Peyer's patch (tissue), 4 donors: Measurements from ENCODE around the gene GABRD. TPM values are rescaled to one million over a fixed set of nuclear protein-coding genes. Genes with fewer than 3 reads are reported as not detected.

ENCODE experiments used
- DNase-seq, 3 donors: peaks; one replicate each; pipeline ENCODE4 v3.0.0-alpha.2; 2017 to 2019
- H3K27ac ChIP-seq, 4 donors: fragments of 200-600 bp; sonication (generic); one replicate each; pipeline ENCODE4 v1.5.1; 2016 to 2019
- H3K27me3 ChIP-seq, 2 donors: fragments of 200-600 bp; sonication (generic); one replicate each; pipeline ENCODE4 v1.5.1; 2019
- H3K36me3 ChIP-seq, 3 donors: fragments of 200-600 bp; sonication (generic); one replicate each; pipeline ENCODE4 v1.5.1; 2016 to 2019
- H3K4me1 ChIP-seq, 4 donors: fragments of 200-600 bp; sonication (generic); one replicate each; pipeline ENCODE4 v1.5.1; 2016 to 2019
- H3K4me3 ChIP-seq, 4 donors: fragments of 200-600 bp; sonication (generic); 1 replicate in 3 of 4; 2 replicates in 1 of 4; pipeline ENCODE4 v1.5.1; 2016 to 2019; ENCODE audit warnings: mild to moderate bottlenecking in 1 of 4
- H3K9me3 ChIP-seq, 4 donors: fragments of 200-600 bp; sonication (generic); one replicate each; pipeline ENCODE4 v1.5.1; 2016 to 2019; ENCODE audit warnings: mild to moderate bottlenecking in 1 of 4
- CTCF ChIP-seq, 6 experiments: fragments of 450-650 bp in 4 of 6; fragments of 200-600 bp in 2 of 6; sonication (generic) in 1 of 6; IDR thresholded peaks; one replicate each; pipeline ENCODE4 v1.5.1; 2017 to 2019; ENCODE audit warnings: antibody characterized with exemption in 6 of 6, mild to moderate bottlenecking in 3 of 6, moderate library complexity in 1 of 6
- POLR2A ChIP-seq, 2 donors: fragments of 450-650 bp; IDR thresholded peaks; one replicate each; pipeline ENCODE4 v1.5.1; 2017; ENCODE audit warnings: antibody characterized with exemption in 2 of 2, mild to moderate bottlenecking in 2 of 2, moderate library complexity in 2 of 2
- total RNA-seq, 4 donors: library from RNA; depleted of rRNA; stranded (reverse); fragments of >200 nt; gene quantifications; one replicate each; pipeline ENCODE4 v1.1.0, GENCODE V29; 2016

The GABRD gene
- total RNA-seq, 4 donors from 2014 or later, result not detected

- DNase-seq, result no peak
- Histone ChIP-seq H3K36me3 (peaks cover 0 to 62% (median 0%) of the 10 kb centered on the region in 3 donors), H3K4me1 (no peaks in the 10 kb centered on the region), H3K9me3 (no peaks in the 10 kb centered on the region), H3K27ac (no peak overlapping the region), H3K27me3 (no peaks in the 10 kb centered on the region), H3K4me3 (no peak overlapping the region)
- TF ChIP-seq POLR2A (IDR thresholded peaks at IDR 0.05) (no peak), CTCF (IDR thresholded peaks at IDR 0.05) (no peak)
Observed at GRCh38 chr1:2059290-2059953, 40.3 kb downstream of the GABRD start.

- no peak overlapping the region for H3K4me3 ChIP-seq
- H3K9me3 ChIP-seq, result no peaks in the 10 kb centered on the region
- no peaks in the 10 kb centered on the region for H3K4me1 ChIP-seq
- TF ChIP-seq CTCF (IDR thresholded peaks at IDR 0.05), result no peak
- TF ChIP-seq POLR2A (IDR thresholded peaks at IDR 0.05), result no peak
- H3K36me3 ChIP-seq, result peaks cover 0 to 69% (median 0%) of the 10 kb centered on the region in 3 donors
- DNase-seq, result no peak
- no peaks in the 10 kb centered on the region for H3K27me3 ChIP-seq
- no peak overlapping the region for H3K27ac ChIP-seq
Observed at GRCh38 chr1:2060072-2060471, 40.9 kb downstream of the GABRD start.

GRCh38 chr1:2060535-2060934, 41.4 kb downstream of the GABRD start:
- Histone ChIP-seq H3K27ac (no peak overlapping the region), H3K4me1 (no peaks in the 10 kb centered on the region), H3K4me3 (no peak overlapping the region), H3K27me3 (no peaks in the 10 kb centered on the region), H3K36me3 (peaks cover 0 to 70% (median 0%) of the 10 kb centered on the region in 3 donors), H3K9me3 (no peaks in the 10 kb centered on the region)
- no peak for DNase-seq
- TF ChIP-seq CTCF (IDR thresholded peaks at IDR 0.05), result no peak
- no peak for TF ChIP-seq POLR2A (IDR thresholded peaks at IDR 0.05)

- TF ChIP-seq CTCF (IDR thresholded peaks at IDR 0.05), result no peak
- no peak for TF ChIP-seq POLR2A (IDR thresholded peaks at IDR 0.05)
- no peak overlapping the region for H3K4me3 ChIP-seq
- H3K27ac ChIP-seq, result no peak overlapping the region
- no peaks in the 10 kb centered on the region for H3K4me1 ChIP-seq
- no peaks in the 10 kb centered on the region for H3K27me3 ChIP-seq
- DNase-seq, result no peak
- no peaks in the 10 kb centered on the region for H3K9me3 ChIP-seq
- peaks cover 0 to 63% (median 0%) of the 10 kb centered on the region in 3 donors for H3K36me3 ChIP-seq
Observed at GRCh38 chr1:2061065-2061778, 42.1 kb downstream of the GABRD start.

- DNase-seq, result no peak
- TF ChIP-seq POLR2A (IDR thresholded peaks at IDR 0.05), result no peak
- TF ChIP-seq CTCF (IDR thresholded peaks at IDR 0.05), result no peak
- no peak overlapping the region for H3K27ac ChIP-seq
- H3K9me3 ChIP-seq, result no peaks in the 10 kb centered on the region
- no peaks in the 10 kb centered on the region for H3K4me1 ChIP-seq
- H3K27me3 ChIP-seq, result no peaks in the 10 kb centered on the region
- H3K36me3 ChIP-seq, result peaks cover 0 to 49% (median 0%) of the 10 kb centered on the region in 3 donors
- H3K4me3 ChIP-seq, result no peak overlapping the region
Observed at GRCh38 chr1:2065699-2066098, 46.6 kb downstream of the GABRD start.
